K562 (cell line): Measurements from ENCODE around the gene MYOZ2. TPM values are rescaled to one million over a fixed set of nuclear protein-coding genes. Genes with fewer than 3 reads are reported as not detected.
A peak's percentile ranks its signal among the peaks of the same experiment; 100 is the strongest.

ENCODE experiments used
- ATAC-seq: fragments of 200-7000 bp; cut with Tn5 transposase; 3 replicates; pipeline ENCODE4 v1.9.1; 2020; ENCODE audit warnings: moderate library complexity
- BruUV-seq: library from RNA; stranded (reverse); fragments of 400-500 nt; replicated peaks from 2 replicates; lab custom pipeline; 2021; lab: Mats Ljungman, UMichigan
- CTCF ChIA-PET: fragments of 300-600 bp; formaldehyde crosslinking; extraction: SDS; loops from one replicate; lab custom pipeline; 2021; ENCODE audit warnings: low intra/inter-chr PET ratio; lab: Yijun Ruan, JAX
- POLR2A ChIA-PET: fragments of 300-600, 350-650 bp; sonication (Branson Sonifier 250); formaldehyde crosslinking; extraction: SDS; loops from one replicate; lab custom pipeline; 2021; ENCODE audit warnings: antibody characterized with exemption, inconsistent platforms; lab: Yijun Ruan, JAX
- DNase-seq, 4 experiments: peaks; one replicate each; pipeline versions ENCODE4 v3.0.0 to v3.0.0-alpha.2; 2011 to 2018; ENCODE audit warnings: low spot score in 3 of 4, mixed read lengths in 3 of 4; ENCODE audit errors: extremely low read depth in 1 of 4
- FAIRE-seq: peaks from 2 replicates; lab custom pipeline; 2011; peaks lifted over from hg19 to GRCh38; lab: Jason Lieb, UNC
- H2AFZ ChIP-seq: 2 replicates; pipeline ENCODE4 v1.6.0; 2011; ENCODE audit warnings: low read depth, low read length, control low read depth, inconsistent platforms
- H3K27ac ChIP-seq: fragments of 200-600 bp; 3 replicates; pipeline ENCODE4 v1.8.0; 2011; ENCODE audit warnings: low read depth, mild to moderate bottlenecking, control low read depth, inconsistent platforms, low read length, moderate library complexity, mixed read lengths; ENCODE audit errors: extremely low read depth
- H3K27me3 ChIP-seq, 2 experiments: fragments of 300-600 bp in 1 of 2; 2 replicates in 1 of 2; 3 replicates in 1 of 2; pipeline versions ENCODE4 v1.6.0 to v1.8.0; 2011; ENCODE audit warnings: inconsistent platforms in 2 of 2, low read length in 2 of 2, mild to moderate bottlenecking in 1 of 2, mixed read lengths in 1 of 2, moderate library complexity in 1 of 2; ENCODE audit not compliant: control insufficient read depth in 2 of 2, insufficient read depth in 2 of 2
- H3K36me3 ChIP-seq: fragments of 300-600 bp; 3 replicates; pipeline ENCODE4 v1.8.0; 2011; ENCODE audit warnings: mild to moderate bottlenecking, low read length, inconsistent platforms; ENCODE audit not compliant: control insufficient read depth, insufficient read depth
- H3K4me1 ChIP-seq, 2 experiments: fragments of 200-600 bp in 1 of 2; replicated peaks in 1 of 2; 2 replicates in 1 of 2; 3 replicates in 1 of 2; pipeline versions ENCODE4 v1.5.1 to v1.8.0; 2011; ENCODE audit warnings: inconsistent platforms in 2 of 2, low read length in 2 of 2, mild to moderate bottlenecking in 1 of 2, mixed read lengths in 1 of 2, moderate library complexity in 1 of 2; ENCODE audit not compliant: control insufficient read depth in 2 of 2, insufficient read depth in 2 of 2
- H3K4me2 ChIP-seq: 2 replicates; pipeline ENCODE4 v1.6.1; 2011; ENCODE audit warnings: low read length, control low read depth, inconsistent platforms, mixed read lengths; ENCODE audit not compliant: insufficient read depth
- H3K4me3 ChIP-seq: fragments of 200-600 bp; sonication (generic), shearing (Covaris generic); 2 replicates; pipeline ENCODE4 v1.5.1; 2016; ENCODE audit warnings: control low read depth, inconsistent platforms
- H3K79me2 ChIP-seq: fragments of 200-600 bp; 3 replicates; pipeline ENCODE4 v1.8.0; 2011; ENCODE audit warnings: low read length, inconsistent platforms; ENCODE audit not compliant: control insufficient read depth, insufficient read depth
- H3K9ac ChIP-seq, 2 experiments: 2 replicates each; pipeline versions ENCODE4 v1.6.0 to v1.6.1; 2011; ENCODE audit warnings: low read depth in 2 of 2, low read length in 2 of 2, control low read depth in 1 of 2, inconsistent platforms in 1 of 2, mild to moderate bottlenecking in 1 of 2, mixed read lengths in 1 of 2; ENCODE audit not compliant: insufficient read depth in 1 of 2
- H3K9me1 ChIP-seq: one replicate; pipeline ENCODE4 v1.6.0; 2011; ENCODE audit warnings: inconsistent platforms, mild to moderate bottlenecking, low read length, moderate library complexity; ENCODE audit not compliant: control insufficient read depth, insufficient read depth
- H3K9me3 ChIP-seq: replicated peaks from 2 replicates; pipeline ENCODE4 v1.5.1; 2011; ENCODE audit warnings: low read depth, low read length, inconsistent platforms; ENCODE audit not compliant: control insufficient read depth, insufficient read depth
- H4K20me1 ChIP-seq: replicated peaks from 2 replicates; pipeline ENCODE4 v1.6.1; 2011; ENCODE audit warnings: low read length, inconsistent platforms, mixed read lengths; ENCODE audit not compliant: control insufficient read depth, insufficient read depth
- POLR2AphosphoS5 ChIP-seq: IDR thresholded peaks from 2 replicates; pipeline ENCODE4 v1.6.1; 2011; ENCODE audit warnings: mild to moderate bottlenecking, low read depth, low read length, moderate library complexity; ENCODE audit not compliant: control insufficient read depth, insufficient read depth
- SOX6 ChIP-seq: fragments of 450-650 bp; IDR thresholded peaks from 2 replicates; pipeline ENCODE4 v1.6.1; 2014; ENCODE audit warnings: mild to moderate bottlenecking
- ZFP36 ChIP-seq: fragments of 150-350 bp; IDR thresholded peaks from 2 replicates; pipeline ENCODE4 v1.6.1; 2018; ENCODE audit warnings: low read length, low read depth; ENCODE audit not compliant: partially characterized antibody
- WGBS: fragments of 100-300 bp; shearing (Covaris generic); methylation state at CpG from one replicate; pipeline ENCODE4 v1.1.6; 2016; ENCODE audit warnings: low coverage, mixed read lengths; ENCODE audit not compliant: insufficient coverage; ENCODE audit errors: missing lambda C conversion rate; 5-methylcytosine and 5-hydroxymethylcytosine counted together
- in situ Hi-C: fragments of 300-500 bp; cut with MboI; formaldehyde crosslinking; loops from 4 replicates; pipeline ENCODE4 v1.15.0; 2018; ENCODE audit warnings: inconsistent platforms, mixed read lengths
- intact Hi-C: fragments of 100-400 bp; cut with micrococcal nuclease; formaldehyde crosslinking; loops from 2 replicates; pipeline ENCODE4 v1.14.2; 2022
- polyA plus RNA-seq, 8 experiments: library from polyadenylated mRNA; depleted of rRNA in 4 of 8; stranded (reverse) in 5 of 8; unstranded in 3 of 8; fragments of >200 nt; fragmentation: Nextera tagmentation in 2 of 8; fragmentation: Illumina TruSeq in 1 of 8; extraction: Ambion mirVana in 2 of 8; extraction: Trizol in 1 of 8; gene quantifications; 2 replicates each; pipeline versions ENCODE4 v1.2.1 to v1.2.3, GENCODE V29; 2011 to 2014; ENCODE audit warnings: inconsistent platforms in 1 of 8, missing spikeins in 1 of 8
- total RNA-seq, 7 experiments: library from RNA; depleted of rRNA in 6 of 7; stranded (reverse); fragments of >200 nt in 6 of 7; fragmentation: Illumina TruSeq in 2 of 7; extraction: Trizol in 2 of 7; gene quantifications; 2 replicates each; pipeline versions ENCODE4 v1.2.1 to v1.2.3, GENCODE V29; 2011 to 2021; ENCODE audit warnings: low replicate concordance in 1 of 7

MYOZ2 gene
- total and polyA plus RNA-seq, 9 of the 15 experiments (the other 6 are each of a cell fraction or from before 2014, with no cell fraction given): not detected

- CTCF ChIA-PET: no interaction called here
- Histone ChIP-seq H4K20me1 (no peaks in the 10 kb centered on the region), H3K4me2 (no peak overlapping the region), H3K9me3 (no peaks in the 10 kb centered on the region), H3K79me2 (no peaks in the 10 kb centered on the region), H3K4me1 (no peaks in the 10 kb centered on the region), H3K9me1 (no peaks in the 10 kb centered on the region), H3K27me3 (no peaks in the 10 kb centered on the region), H2AFZ (no peak overlapping the region), H3K4me3 (no peak overlapping the region), H3K27ac (no peak overlapping the region), H3K9ac (no peak overlapping the region), H3K36me3 (no peaks in the 10 kb centered on the region)
- POLR2A ChIA-PET: no interaction called here
- no peak for FAIRE-seq
- 4% methylated on average over 2 of the region's 2 CpGs for WGBS
- no peak for DNase-seq
- ATAC-seq: no peak
- in situ Hi-C loops (no loop called here), intact Hi-C loops (no loop called here)
- TF ChIP-seq ZFP36 (peak; percentile 48), SOX6 (no peak)
- no TSS peak for BruUV-seq
Observed at GRCh38 chr4:119110121-119110520, 25.5 kb upstream of the MYOZ2 start.

- intact Hi-C loops: no loop called here
- DNase-seq (no peak), FAIRE-seq (no peak), ATAC-seq (no peak)
- peaks cover 0 to 4% of the 10 kb centered on the region in 2 experiments; a peak in 2 of 5 replicates for H3K27me3 ChIP-seq
- H3K9me3 ChIP-seq: no peaks in the 10 kb centered on the region
- H3K4me2 ChIP-seq: no peak overlapping the region
- H3K4me1 ChIP-seq: no peaks in the 10 kb centered on the region
- no peaks in the 10 kb centered on the region for H3K9me1 ChIP-seq
- no peaks in the 10 kb centered on the region for H3K79me2 ChIP-seq
- H3K36me3 ChIP-seq: no peaks in the 10 kb centered on the region
- no peak overlapping the region for H2AFZ ChIP-seq
- in situ Hi-C loops: no loop called here
- BruUV-seq: no TSS peak
- TF ChIP-seq POLR2AphosphoS5: no peak
- CTCF ChIA-PET: no interaction called here
- H3K4me3 ChIP-seq: no peak overlapping the region
- no peak overlapping the region for H3K9ac ChIP-seq
- POLR2A ChIA-PET: no interaction called here
- no peaks in the 10 kb centered on the region for H4K20me1 ChIP-seq
- H3K27ac ChIP-seq: no peak overlapping the region
Observed at GRCh38 chr4:119111296-119111695, 24.3 kb upstream of the MYOZ2 start.
